SU-DHL-6 (cell line): ENCODE measurements around the gene RXRG.

ENCODE experiments used
- H2AFZ ChIP-seq: fragments of 200-600 bp; sonication (generic); 2 replicates; pipeline ENCODE4 v1.6.1; 2014; ENCODE audit warnings: low read depth, mild to moderate bottlenecking, moderate library complexity, mixed read lengths, antibody characterized with exemption, low read length; ENCODE audit not compliant: severe bottlenecking
- H3F3A ChIP-seq: fragments of 200-600 bp; shearing (Covaris generic); 2 replicates; pipeline ENCODE4 v1.6.0; 2016; ENCODE audit warnings: antibody characterized with exemption, mild to moderate bottlenecking; ENCODE audit not compliant: insufficient read depth
- H3K27ac ChIP-seq: fragments of 200-600 bp; sonication (generic); 2 replicates; pipeline ENCODE4 v1.5.1; 2016; ENCODE audit warnings: low read depth, mild to moderate bottlenecking, low read length, moderate library complexity, mixed read lengths
- H3K27me3 ChIP-seq: fragments of 200-600 bp; sonication (generic), shearing (Covaris generic); 2 replicates; pipeline ENCODE4 v1.6.0; 2014; ENCODE audit warnings: mild to moderate bottlenecking, low read length
- H3K36me3 ChIP-seq: fragments of 200-600 bp; sonication (generic); 2 replicates; pipeline ENCODE4 v1.6.1; 2014; ENCODE audit warnings: mild to moderate bottlenecking, low read length, mixed read lengths
- H3K4me2 ChIP-seq: fragments of 300-600, 200-600 bp; shearing (Covaris generic), sonication (generic); 2 replicates; pipeline ENCODE4 v1.6.0; 2014; ENCODE audit warnings: low read length, low read depth, mild to moderate bottlenecking; ENCODE audit not compliant: poor library complexity, severe bottlenecking
- H3K4me3 ChIP-seq: fragments of 200-600 bp; sonication (generic); 2 replicates; pipeline ENCODE4 v1.5.1; 2014; ENCODE audit warnings: antibody characterized with exemption, low read length, mild to moderate bottlenecking, mixed read lengths; ENCODE audit not compliant: insufficient read depth, poor library complexity, severe bottlenecking
- H3K79me2 ChIP-seq: fragments of 200-600 bp; sonication (generic); 2 replicates; pipeline ENCODE4 v1.6.1; 2014; ENCODE audit warnings: mild to moderate bottlenecking, low read length, moderate library complexity; ENCODE audit not compliant: insufficient read depth
- H3K9ac ChIP-seq: fragments of 200-600 bp; sonication (generic); 2 replicates; pipeline ENCODE4 v1.7.0; 2014; ENCODE audit warnings: mild to moderate bottlenecking, low read length
- H3K9me2 ChIP-seq: fragments of 200-600 bp; sonication (generic); replicated peaks from 2 replicates; pipeline ENCODE4 v1.6.1; 2014; ENCODE audit warnings: low read length; ENCODE audit not compliant: insufficient read depth
- H3K9me3 ChIP-seq: fragments of 200-600 bp; sonication (generic); 2 replicates; pipeline ENCODE4 v1.6.1; 2014; ENCODE audit warnings: low read length, mixed read lengths; ENCODE audit not compliant: insufficient read depth
- H4K20me1 ChIP-seq: fragments of 200-600 bp; sonication (generic); 2 replicates; pipeline ENCODE4 v1.6.1; 2014; ENCODE audit warnings: low read depth, mild to moderate bottlenecking, antibody characterized with exemption, low read length, moderate library complexity, mixed read lengths
- EZH2phosphoT487 ChIP-seq: fragments of 200-600 bp; sonication (generic), shearing (Covaris generic); conservative IDR thresholded peaks from 2 replicates; pipeline ENCODE4 v1.6.1; 2018; ENCODE audit warnings: mild to moderate bottlenecking, antibody characterized with exemption, low read length, moderate library complexity, mixed read lengths
- TF ChIP-seq, protein P1 (sequence below): fragments of 200-600 bp; sonication (generic); IDR thresholded peaks from one replicate; pipeline ENCODE4 v1.5.1; 2017; ENCODE audit warnings: antibody characterized with exemption, mild to moderate bottlenecking, low read length, moderate library complexity; ENCODE audit not compliant: insufficient read depth, poor library complexity, severe bottlenecking

RXRG gene

DNA sequence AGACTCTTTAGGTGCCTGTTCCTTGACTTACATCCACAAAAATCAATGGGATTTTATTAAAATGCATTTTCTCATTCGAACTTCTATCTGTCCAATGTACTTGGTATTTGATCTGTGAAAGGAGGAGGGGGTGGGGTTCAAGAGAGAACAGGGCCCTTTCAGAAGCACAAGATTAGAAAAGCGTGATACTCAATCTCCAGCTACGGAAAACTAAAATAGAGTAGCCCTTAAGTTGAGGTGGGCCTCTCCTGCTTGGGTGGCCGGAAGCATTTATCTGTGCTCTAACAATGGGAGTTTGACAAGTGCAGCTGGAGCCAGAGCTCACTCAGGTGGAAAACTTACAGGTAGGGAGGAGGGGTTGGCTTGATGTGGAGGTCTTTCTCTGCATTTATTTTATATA, 462 bp upstream of the RXRG start:
- H3K79me2 ChIP-seq, result no peaks in the 10 kb centered on the region
- no peaks in the 10 kb centered on the region for H3K36me3 ChIP-seq
- no peaks in the 10 kb centered on the region for H3K27me3 ChIP-seq
- H3K4me3 ChIP-seq, result no peak overlapping the region
- no peak overlapping the region for H2AFZ ChIP-seq
- H3K9me3 ChIP-seq, result no peaks in the 10 kb centered on the region
- H3F3A ChIP-seq, result no peaks in the 10 kb centered on the region
- no peak overlapping the region for H3K9ac ChIP-seq
- no peaks in the 10 kb centered on the region for H4K20me1 ChIP-seq
- no peak for TF ChIP-seq EZH2phosphoT487
- TF ChIP-seq, protein P1, sequence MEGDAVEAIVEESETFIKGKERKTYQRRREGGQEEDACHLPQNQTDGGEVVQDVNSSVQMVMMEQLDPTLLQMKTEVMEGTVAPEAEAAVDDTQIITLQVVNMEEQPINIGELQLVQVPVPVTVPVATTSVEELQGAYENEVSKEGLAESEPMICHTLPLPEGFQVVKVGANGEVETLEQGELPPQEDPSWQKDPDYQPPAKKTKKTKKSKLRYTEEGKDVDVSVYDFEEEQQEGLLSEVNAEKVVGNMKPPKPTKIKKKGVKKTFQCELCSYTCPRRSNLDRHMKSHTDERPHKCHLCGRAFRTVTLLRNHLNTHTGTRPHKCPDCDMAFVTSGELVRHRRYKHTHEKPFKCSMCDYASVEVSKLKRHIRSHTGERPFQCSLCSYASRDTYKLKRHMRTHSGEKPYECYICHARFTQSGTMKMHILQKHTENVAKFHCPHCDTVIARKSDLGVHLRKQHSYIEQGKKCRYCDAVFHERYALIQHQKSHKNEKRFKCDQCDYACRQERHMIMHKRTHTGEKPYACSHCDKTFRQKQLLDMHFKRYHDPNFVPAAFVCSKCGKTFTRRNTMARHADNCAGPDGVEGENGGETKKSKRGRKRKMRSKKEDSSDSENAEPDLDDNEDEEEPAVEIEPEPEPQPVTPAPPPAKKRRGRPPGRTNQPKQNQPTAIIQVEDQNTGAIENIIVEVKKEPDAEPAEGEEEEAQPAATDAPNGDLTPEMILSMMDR, result no peak
- no peaks in the 10 kb centered on the region for H3K9me2 ChIP-seq
- H3K4me2 ChIP-seq, result no peak overlapping the region
- H3K27ac ChIP-seq, result no peak overlapping the region

DNA sequence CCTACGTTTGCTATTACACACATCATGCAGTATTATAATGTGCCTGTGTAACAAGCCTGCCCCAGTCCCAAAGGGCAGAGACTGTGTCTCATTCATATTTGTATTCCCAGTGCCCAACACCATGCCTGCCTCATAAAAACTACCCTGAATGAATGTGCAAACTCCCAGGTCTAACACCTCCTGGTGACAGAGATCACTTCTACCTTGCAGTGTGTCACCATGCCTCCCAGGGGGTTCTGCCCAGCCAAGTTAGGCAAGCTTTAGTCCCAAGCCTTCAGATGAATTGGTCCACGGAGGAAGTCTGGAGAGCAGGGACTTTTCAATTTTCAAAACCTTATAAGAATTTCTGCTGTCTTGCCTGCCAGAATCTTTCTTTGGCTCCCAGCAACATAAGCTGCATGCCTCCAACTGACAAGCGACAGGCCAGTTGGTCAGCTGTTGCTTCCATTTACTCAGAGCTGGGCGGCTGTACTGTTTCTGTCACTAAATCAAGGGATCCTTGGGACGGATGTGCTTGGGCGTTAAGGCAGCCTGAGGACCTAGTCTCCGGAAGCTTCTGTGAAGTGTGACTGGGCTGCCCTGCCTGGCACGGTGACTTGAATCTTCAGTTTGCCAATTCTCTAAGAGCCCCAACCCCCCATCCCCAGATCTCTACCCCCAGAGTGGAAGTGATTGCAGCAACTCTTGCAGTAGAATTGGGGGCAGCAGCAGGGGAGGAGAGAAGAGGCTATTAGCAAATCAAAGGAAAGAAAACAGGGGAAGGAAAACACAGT, 1.2 kb downstream of the RXRG start:
- H3K79me2 ChIP-seq, result no peaks in the 10 kb centered on the region
- H3K9ac ChIP-seq, result no peak overlapping the region
- H3K9me3 ChIP-seq, result no peaks in the 10 kb centered on the region
- TF ChIP-seq, protein P1, result no peak
- TF ChIP-seq EZH2phosphoT487, result no peak
- H3K4me3 ChIP-seq, result no peak overlapping the region
- no peaks in the 10 kb centered on the region for H3K27me3 ChIP-seq
- no peak overlapping the region for H3K4me2 ChIP-seq
- no peaks in the 10 kb centered on the region for H3F3A ChIP-seq
- no peaks in the 10 kb centered on the region for H3K9me2 ChIP-seq
- H4K20me1 ChIP-seq, result no peaks in the 10 kb centered on the region
- H3K36me3 ChIP-seq, result no peaks in the 10 kb centered on the region
- H2AFZ ChIP-seq, result no peak overlapping the region
- H3K27ac ChIP-seq, result no peak overlapping the region

DNA sequence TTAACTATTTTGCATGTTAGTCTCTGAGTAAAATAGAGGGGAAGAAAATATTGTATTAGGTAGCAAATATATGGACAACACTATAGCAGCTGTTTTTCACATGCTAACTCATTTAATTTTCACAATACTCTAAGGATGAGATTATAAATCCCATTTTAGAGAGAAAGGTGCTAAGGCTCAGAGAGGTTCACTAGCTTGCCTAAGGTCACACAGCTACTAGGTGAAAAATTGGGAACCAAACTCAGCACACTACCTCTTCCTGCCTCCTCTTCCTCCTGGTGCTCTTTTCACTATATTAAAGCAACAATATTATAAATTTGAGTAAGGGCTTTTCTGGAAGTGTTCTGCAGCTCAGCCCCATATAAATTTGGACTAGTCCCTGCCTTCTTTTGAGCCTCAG, 2.3 kb downstream of the RXRG start:
- no peaks in the 10 kb centered on the region for H3K79me2 ChIP-seq
- no peak overlapping the region for H3K9ac ChIP-seq
- TF ChIP-seq EZH2phosphoT487, result no peak
- TF ChIP-seq, protein P1, result no peak
- no peaks in the 10 kb centered on the region for H3K9me2 ChIP-seq
- H3K9me3 ChIP-seq, result no peaks in the 10 kb centered on the region
- no peak overlapping the region for H2AFZ ChIP-seq
- no peaks in the 10 kb centered on the region for H3F3A ChIP-seq
- H4K20me1 ChIP-seq, result no peaks in the 10 kb centered on the region
- H3K27ac ChIP-seq, result no peak overlapping the region
- no peaks in the 10 kb centered on the region for H3K27me3 ChIP-seq
- H3K4me3 ChIP-seq, result no peak overlapping the region
- no peak overlapping the region for H3K4me2 ChIP-seq
- H3K36me3 ChIP-seq, result no peaks in the 10 kb centered on the region
